AG04450 (cell line): ENCODE results near the gene EXOC6. TPM values are rescaled to one million over a fixed set of nuclear protein-coding genes. Genes with fewer than 3 reads are reported as not detected.

Experiments used
- CTCF ChIA-PET: fragments of 300-600, 350-600 bp; formaldehyde crosslinking; extraction: SDS; loops from one replicate; lab custom pipeline; 2022; ENCODE audit warnings: antibody characterized with exemption, inconsistent platforms; lab: Charles Lee
- POLR2A ChIA-PET: fragments of 350-600 bp; formaldehyde crosslinking; extraction: SDS; loops from one replicate; lab custom pipeline; 2021; ENCODE audit warnings: antibody characterized with exemption, inconsistent platforms; lab: Yijun Ruan, JAX
- DNase-seq: peaks from one replicate; pipeline ENCODE4 v3.0.0-alpha.2; 2011; ENCODE audit warnings: low read depth, low spot score
- H3K27ac ChIP-seq: one replicate; pipeline ENCODE4 v1.5.1; 2012; ENCODE audit warnings: low read depth, low read length, control low read depth
- H3K27me3 ChIP-seq: one replicate; pipeline ENCODE4 v1.6.0; 2012; ENCODE audit warnings: low read length; ENCODE audit not compliant: control insufficient read depth, insufficient read depth
- H3K4me3 ChIP-seq: 2 replicates; pipeline ENCODE4 v1.5.1; 2011; ENCODE audit warnings: mild to moderate bottlenecking, low read depth, low read length, control low read depth
- H3K9me3 ChIP-seq: 2 replicates; pipeline ENCODE4 v1.5.1; 2012; ENCODE audit warnings: low read length; ENCODE audit not compliant: control insufficient read depth, insufficient read depth
- CTCF ChIP-seq: IDR thresholded peaks from 2 replicates; pipeline ENCODE4 v1.5.1; 2011; ENCODE audit warnings: low read depth, low read length, control low read depth, inconsistent platforms
- polyA plus RNA-seq: library from polyadenylated mRNA; depleted of rRNA; stranded (reverse); fragments of >200 nt; gene quantifications from 2 replicates; pipeline ENCODE4 v1.2.3, GENCODE V29; 2011

EXOC6 gene
- polyA plus RNA-seq, 1 experiment: 21.8 TPM

- no peak overlapping the region for H3K27ac ChIP-seq
- TF ChIP-seq CTCF: no peak
- CTCF ChIA-PET: interaction anchor here (2.4 kb wide), 1 partner anchor 12 kb away, joined by 9 read pairs; no protein-coding TSS in a partner anchor
- H3K4me3 ChIP-seq: no peak overlapping the region
- POLR2A ChIA-PET: no interaction called here
- DNase-seq: no peak
- no peaks in the 10 kb centered on the region for H3K9me3 ChIP-seq
- peaks cover 10% of the 10 kb centered on the region for H3K27me3 ChIP-seq
These were observed 243.6 kb downstream of the EXOC6 start for GRCh38 chr10:93091960-93092359.

GRCh38 chr10:93095225-93095624 is 246.9 kb downstream of the EXOC6 start:
- H3K27me3 ChIP-seq: peaks cover 5% of the 10 kb centered on the region
- ChIA-PET POLR2A (no interaction called here), CTCF (interaction anchor here (3.0 kb wide), 1 partner anchor 15 kb away, joined by 10 read pairs; no protein-coding TSS in a partner anchor)
- no peak overlapping the region for H3K4me3 ChIP-seq
- no peak for TF ChIP-seq CTCF
- no peaks in the 10 kb centered on the region for H3K9me3 ChIP-seq
- H3K27ac ChIP-seq: no peak overlapping the region
- DNase-seq: no peak

GRCh38 chr10:93096901-93097300 is 248.6 kb downstream of the EXOC6 start:
- no peaks in the 10 kb centered on the region for H3K9me3 ChIP-seq

GRCh38 chr10:93097386-93097785 is 249.1 kb downstream of the EXOC6 start:
- no peak overlapping the region for H3K4me3 ChIP-seq
- no peak overlapping the region for H3K27ac ChIP-seq
- ChIA-PET CTCF (interaction anchor here (1.7 kb wide), 1 partner anchor 17 kb away, joined by 8 read pairs; no protein-coding TSS in a partner anchor), POLR2A (no interaction called here)
- no peak for TF ChIP-seq CTCF
- no peaks in the 10 kb centered on the region for H3K9me3 ChIP-seq
- no peak for DNase-seq
- H3K27me3 ChIP-seq: peaks cover 2% of the 10 kb centered on the region

More at GRCh38 chr10:93096901-93097300, 248.6 kb downstream of the EXOC6 start:
- Histone ChIP-seq H3K4me3 (no peak overlapping the region), H3K27me3 (peaks cover 2% of the 10 kb centered on the region), H3K27ac (no peak overlapping the region)
- DNase-seq: no peak
- no peak for TF ChIP-seq CTCF
- ChIA-PET POLR2A (no interaction called here), CTCF (interaction anchor here (1.7 kb wide), 1 partner anchor 17 kb away, joined by 8 read pairs; no protein-coding TSS in a partner anchor)

GRCh38 chr10:93098816-93099215 is 250.5 kb downstream of the EXOC6 start:
- DNase-seq: no peak
- no peaks in the 10 kb centered on the region for H3K9me3 ChIP-seq
- no peak overlapping the region for H3K4me3 ChIP-seq
- no peak for TF ChIP-seq CTCF
- ChIA-PET CTCF (interaction anchor here (0.8 kb wide), 1 partner anchor 18 kb away, joined by 3 read pairs; no protein-coding TSS in a partner anchor), POLR2A (no interaction called here)
- H3K27me3 ChIP-seq: peaks cover 2% of the 10 kb centered on the region
- H3K27ac ChIP-seq: no peak overlapping the region
